HG03571 (cell line): ENCODE data around the gene ZNF142.

Experiments used
- ATAC-seq: cut with Tn5 transposase; IDR thresholded peaks from one replicate; pipeline ENCODE4 v1.9.1; 2021; ENCODE audit not compliant: unreplicated experiment

ZNF142 gene

DNA sequence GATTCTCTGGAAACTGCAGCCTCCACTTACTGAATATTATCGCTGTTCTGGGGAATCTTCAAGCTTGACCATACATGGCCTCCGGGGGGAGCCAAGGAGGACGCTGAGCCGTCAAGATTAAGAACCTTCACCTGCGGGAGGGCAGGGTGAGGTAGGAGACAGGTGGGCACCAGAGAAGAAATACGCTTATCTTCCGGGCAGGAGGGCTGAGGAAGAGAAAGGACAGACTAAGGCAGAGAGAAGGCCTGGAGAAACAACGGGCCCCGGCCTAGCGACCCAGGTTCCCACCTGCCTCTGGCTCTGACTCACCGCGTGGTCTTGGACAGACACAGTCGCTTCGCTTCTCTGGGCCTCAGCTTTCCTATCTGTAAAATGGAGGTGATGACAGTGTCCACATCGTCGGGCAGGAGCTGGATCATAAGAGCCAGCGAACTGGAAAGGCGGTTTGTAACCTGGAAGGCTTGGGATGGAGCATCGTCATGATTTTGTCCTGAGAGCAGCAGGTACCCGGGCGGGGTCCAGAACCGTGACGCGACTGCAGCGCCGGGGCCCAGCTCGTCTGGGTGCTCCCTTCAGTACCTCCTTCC is 659 bp downstream of the ZNF142 start:
- ATAC-seq = peak; percentile 31

DNA sequence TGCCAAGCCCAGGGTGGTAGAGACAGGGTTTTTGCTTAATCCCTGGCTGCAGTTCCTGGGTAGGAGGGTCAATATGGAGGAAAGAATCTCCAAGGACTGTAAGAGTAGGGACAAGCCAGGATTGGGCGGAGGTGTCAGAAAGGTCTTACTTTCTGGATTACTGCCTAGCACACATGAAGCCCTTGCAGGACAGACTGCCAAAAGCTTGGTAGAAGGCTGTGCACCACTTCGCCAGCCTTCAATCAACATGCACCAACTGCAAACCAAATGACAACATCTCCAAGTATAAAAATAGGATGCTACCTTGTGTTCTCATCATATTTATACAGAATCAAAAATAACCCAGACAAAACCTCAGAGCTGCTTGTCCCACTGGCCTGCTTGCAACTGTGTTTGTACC is 3.7 kb downstream of the ZNF142 start:
- no peak for ATAC-seq

DNA sequence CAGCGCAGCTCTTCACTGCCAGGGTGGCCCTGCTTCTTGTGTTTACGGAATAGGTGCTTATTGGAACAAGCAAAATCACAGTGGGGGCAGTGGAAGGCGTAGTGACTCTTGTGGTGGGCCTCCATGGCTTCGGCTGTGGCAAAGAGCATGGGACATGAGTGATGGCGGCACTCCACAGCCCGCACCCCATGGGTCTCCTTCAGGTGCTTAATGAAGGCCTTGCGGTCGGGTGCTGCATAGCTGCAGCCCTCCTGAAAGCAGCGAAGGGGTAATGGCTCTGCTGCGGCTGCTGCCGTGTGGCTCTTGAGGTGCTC is 10.7 kb downstream of the ZNF142 start:
- ATAC-seq = peak; percentile 18

DNA sequence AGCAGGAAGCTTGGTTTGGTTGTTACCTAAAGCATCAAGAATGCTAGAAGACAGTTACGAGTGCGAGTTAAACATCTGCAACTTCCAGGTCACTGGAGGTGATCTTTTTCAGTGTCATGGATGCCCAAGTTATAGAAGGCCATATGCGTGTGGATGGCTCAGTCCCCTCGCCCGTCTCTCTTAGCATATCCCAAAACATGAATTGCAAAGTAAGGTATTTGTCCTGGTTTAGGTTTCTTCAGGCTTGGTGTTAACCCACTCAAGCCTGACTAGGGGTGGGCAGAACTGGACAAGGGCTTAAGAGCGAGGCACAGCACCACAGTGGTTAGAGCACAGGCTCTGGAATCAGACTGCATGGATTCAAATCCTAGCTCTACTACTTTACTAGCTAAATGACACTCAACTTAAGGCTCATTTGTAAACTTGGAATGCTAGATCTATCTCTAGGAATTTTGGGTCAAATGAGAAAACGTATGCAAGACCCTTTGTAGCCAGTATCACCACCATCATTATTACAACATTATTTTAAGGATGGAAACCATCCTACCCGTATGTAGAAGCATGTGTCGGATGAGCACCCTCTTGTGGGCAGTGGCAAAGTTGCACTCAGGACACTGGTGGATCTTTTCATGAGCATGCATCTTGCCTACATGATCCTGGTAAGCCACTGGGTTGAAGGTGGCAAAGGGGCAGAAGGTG is 11.2 kb downstream of the ZNF142 start:
- ATAC-seq = peak; percentile 48

DNA sequence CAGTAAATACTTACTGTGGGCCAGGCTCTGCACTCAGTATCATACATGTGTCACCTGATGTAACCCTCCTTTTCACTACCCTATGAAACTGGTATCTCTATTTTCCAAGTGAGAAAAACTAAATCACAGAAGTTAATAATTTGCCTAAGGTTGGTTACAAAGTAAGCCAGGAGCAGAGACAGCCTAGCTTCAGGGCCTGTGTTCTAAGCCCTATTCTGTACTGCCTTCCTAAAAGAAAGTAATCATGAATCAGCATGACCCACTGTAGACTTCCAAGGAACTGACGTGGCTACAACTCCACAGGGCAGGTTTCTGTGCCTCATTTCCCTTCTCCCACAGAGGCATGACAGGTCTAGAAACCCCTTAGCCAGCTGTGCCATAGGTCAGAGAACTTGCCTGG is 14.3 kb downstream of the ZNF142 start:
- peak; percentile 74 for ATAC-seq

DNA sequence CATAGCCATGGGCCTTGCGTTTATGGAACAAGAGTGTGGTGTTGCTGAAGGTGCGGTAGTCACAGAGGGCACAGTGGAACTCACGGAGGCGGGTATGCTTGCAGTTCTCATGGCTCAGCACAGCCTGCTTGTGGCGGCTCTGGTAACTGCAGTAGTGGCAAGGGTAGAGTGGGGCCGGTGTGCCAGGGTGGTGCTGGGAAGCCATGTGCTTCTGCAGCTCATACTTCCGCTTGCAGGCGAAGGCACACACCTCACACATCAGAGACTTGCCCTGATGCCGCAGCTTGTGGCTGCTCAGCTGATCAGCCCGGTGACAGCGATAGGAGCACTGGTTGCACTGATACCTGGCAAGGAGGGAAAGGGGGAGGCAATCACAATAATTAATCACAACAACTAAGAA is 14.7 kb downstream of the ZNF142 start:
- ATAC-seq = no peak

DNA sequence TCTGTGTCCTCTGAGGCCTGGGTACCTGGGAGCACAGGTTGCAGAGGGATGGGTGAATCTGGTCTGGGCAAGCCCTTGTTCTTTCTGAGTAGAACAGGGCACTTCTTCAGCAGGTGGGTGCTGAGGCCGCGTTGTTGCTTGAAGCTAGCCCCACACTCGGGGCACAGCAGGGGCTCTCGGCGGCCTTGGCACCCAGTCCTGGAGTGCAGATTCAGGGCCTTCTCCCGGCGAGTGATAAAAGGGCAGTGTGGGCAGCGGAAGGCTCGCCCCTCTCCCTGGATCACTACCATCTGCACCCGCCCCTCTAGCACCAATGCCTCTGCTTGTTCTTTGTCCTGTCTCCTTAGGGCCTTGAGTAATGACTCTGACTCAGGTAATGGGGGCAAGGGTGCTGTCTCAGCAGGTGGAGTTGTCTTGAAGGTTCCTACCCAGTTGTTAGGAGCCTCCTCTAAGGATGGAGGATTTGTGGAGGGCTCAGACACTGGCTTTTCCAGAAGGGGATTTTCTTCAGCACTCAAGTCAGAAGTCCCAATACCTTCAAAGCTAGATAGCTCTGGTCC is 15.6 kb downstream of the ZNF142 start:
- ATAC-seq = no peak

DNA sequence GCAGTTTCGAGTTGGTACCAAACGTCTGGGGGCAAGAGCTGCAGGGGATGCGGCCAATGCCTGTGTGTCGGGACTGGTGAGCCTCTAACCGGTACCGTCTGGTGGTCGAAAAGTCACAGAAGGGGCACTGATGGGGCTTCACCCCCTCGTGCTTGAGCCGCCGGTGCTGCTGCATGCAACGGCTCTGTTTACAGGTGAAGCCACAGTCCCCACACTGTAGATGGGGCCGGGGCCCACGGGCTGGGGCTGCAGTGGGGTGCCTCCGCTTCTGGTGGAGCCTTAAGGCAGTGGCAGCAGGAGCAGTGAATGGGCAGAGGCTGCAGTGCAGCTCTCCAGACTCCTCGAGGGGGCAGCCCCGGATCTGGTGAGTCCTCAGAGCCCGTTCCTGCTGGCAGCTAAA is 16.6 kb downstream of the ZNF142 start:
- no peak for ATAC-seq

DNA sequence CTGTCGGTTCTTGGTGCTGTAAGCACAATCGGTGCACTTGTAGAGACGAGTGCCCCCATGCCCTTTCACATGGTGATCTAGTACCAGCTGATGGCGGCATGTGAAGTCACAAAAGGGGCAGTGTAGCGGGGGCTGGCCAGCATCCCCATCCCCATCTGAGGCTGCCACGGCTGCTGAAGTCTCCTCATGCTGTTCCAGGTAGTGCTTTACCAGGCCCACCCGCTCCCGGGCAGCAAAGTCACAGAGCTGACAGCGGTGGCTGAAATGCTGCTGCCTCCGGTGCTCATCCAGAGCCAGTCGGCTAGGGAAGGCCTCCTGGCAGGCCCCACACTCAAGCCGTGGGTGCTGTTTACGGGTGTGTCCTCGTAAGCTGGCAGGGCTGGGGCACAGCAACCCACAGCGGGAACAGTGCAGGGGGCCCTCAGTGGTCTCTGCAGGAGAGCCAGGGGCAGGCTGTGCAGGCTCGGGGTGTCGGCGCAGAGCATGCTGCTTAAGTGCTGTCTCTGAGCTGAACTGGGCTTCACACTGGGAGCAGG is 17.2 kb downstream of the ZNF142 start:
- no peak for ATAC-seq

DNA sequence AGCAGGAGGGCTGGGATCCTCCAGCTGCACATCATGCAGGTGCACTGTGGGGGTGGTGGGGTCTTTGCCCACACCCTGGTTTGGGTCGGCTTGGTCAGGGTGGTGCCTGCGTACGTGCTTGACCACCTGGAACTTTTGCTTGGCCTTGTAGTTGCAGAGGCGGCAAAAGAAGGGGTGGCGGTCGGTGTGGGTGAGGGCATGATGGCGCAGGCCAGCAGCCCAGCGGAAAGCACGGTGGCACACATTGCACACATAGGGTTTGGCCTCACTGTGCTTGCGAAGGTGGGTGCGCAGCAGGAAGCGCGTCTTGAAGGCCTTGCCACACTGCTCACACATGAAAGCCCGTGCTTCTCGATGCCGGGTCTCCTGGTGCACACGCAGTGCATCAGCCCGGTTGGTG is 21.1 kb downstream of the ZNF142 start:
- no peak for ATAC-seq

DNA sequence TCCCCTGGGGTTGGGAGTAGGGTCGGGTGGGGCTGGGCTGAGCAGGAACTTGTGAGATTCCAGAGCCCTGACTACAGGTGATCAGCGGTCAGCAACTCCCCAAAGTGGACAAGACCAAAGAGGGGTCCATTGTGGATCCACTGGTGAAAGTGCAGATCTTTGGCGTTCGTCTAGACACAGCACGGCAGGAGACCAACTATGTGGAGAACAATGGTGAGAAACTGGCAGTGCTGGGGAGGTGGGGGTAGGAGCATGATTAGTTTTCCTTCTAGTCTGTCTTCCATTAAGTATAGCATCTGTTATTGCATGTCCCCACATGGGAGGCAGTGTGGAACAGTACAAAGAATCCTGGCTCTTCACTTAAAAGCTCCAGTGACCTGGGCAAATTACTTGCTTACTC is 23.7 kb downstream of the ZNF142 start:
- ATAC-seq = no peak

DNA sequence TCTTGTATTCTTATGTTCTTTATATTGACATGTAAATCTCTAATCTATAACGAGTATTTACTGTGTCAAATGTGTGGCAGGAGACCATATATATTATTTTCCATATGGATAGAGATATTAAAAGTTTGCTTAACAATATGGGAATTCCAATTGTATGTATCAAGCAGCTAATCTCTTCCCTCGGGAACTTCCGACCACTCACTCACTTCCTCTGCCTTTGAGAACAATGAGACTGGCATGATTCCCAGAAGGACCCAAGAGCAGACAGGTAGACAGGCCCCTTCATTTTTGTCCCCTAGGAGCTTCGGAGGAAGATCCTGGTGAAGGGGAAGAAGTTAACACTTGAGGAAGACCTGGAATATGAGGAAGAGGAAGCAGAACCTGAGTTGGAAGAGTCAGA is 27.6 kb downstream of the ZNF142 start:
- no peak for ATAC-seq

DNA sequence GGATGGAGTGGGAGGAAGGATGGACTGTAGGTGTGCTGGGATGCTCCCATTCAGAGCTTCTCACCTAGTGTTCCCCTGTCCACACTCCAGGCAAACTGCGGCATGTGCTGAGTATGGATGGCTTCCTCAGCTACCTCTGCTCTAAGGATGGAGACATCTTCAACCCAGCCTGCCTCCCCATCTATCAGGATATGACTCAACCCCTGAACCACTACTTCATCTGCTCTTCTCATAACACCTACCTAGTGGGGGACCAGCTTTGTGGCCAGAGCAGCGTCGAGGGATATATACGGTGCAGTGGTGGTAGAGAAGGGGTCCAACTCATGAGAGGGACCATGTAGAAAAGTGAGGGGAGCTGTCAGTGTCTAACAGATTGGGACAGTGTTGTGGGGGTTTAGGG is 31.5 kb downstream of the ZNF142 start:
- ATAC-seq = no peak

DNA sequence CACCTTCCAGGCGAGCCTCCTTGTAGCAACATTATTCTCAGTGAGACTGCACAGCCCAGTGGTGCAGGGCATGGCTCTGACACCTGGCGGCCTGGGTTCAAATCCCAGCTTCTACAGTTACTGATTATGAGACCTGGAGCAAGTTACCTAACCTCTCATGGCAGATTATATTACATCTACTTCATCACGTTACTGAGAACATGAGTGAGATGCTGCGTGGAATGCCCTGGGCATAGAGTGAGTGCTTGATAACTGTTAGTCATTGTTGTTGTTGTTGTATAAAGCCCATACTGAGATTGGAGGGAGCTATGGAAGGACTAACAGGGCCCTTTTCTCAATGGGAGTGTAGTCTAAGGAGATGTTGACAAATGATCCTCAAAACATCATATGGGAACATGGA is 33.1 kb downstream of the ZNF142 start:
- no peak for ATAC-seq

DNA sequence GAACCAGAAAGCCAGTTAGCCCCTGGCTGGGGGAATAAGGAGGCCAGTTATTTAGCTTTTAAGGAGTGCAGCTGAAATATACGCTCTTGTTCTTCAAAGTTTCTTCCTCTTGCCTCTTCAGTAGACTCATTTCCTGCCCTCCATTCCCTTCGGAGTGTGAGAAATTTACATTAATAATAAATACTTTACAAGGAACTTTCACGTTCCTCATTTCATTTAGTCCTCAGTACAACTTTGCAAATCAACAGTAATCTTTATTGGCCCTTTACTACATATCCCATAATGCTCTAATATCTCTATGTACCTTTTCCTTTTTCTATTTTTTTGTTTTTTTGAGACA is 36.1 kb downstream of the ZNF142 start:
- ATAC-seq = no peak

DNA sequence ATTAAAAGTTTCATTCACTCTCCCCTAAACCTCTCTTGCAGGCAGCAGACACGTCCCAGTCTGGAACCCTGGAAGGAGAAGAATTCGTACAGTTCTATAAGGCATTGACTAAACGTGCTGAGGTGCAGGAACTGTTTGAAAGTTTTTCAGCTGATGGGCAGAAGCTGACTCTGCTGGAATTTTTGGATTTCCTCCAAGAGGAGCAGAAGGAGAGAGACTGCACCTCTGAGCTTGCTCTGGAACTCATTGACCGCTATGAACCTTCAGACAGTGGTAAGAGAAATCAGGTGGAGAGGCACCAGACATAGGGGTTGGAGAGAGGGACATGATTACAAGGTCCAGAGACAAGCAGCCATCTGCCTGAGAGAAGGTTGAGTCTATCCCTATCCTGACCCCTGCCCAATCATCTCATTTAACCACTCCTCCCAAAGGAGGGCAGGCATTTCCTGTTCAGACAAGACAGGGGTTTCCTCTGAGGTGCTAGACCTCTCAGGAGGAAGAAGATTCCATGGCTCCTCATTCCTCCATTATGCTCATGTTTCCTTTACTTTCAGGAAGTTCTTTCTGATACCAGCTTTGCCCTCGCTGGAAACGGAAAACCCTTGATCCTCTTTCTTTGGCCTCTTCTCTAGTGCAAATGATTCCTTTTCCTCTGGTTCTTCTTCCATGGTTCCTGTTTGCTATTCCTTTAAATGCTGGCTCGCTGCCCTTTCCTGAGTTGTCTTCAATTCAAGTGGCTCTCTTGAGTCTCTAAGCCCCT is 36.6 kb downstream of the ZNF142 start:
- ATAC-seq = no peak

DNA sequence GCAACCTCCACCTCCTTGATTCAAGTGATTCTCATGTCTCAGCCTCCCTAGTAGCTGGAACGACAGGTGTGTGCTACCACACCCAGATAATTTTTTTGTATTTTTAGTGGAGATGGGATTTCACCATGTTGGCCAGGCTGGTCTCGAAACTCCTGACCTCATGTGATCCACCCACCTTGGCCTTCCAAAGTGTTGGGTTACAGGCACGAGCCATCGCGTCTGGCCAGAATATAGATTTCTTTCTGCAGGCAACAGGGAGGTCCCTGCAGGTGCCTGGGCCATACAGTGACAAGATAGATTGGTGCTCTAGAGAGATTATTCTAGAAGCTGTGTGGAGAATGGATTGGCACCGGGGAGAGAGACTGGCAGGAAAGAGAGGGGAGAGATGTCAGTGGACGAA is 38.4 kb downstream of the ZNF142 start:
- no peak for ATAC-seq

DNA sequence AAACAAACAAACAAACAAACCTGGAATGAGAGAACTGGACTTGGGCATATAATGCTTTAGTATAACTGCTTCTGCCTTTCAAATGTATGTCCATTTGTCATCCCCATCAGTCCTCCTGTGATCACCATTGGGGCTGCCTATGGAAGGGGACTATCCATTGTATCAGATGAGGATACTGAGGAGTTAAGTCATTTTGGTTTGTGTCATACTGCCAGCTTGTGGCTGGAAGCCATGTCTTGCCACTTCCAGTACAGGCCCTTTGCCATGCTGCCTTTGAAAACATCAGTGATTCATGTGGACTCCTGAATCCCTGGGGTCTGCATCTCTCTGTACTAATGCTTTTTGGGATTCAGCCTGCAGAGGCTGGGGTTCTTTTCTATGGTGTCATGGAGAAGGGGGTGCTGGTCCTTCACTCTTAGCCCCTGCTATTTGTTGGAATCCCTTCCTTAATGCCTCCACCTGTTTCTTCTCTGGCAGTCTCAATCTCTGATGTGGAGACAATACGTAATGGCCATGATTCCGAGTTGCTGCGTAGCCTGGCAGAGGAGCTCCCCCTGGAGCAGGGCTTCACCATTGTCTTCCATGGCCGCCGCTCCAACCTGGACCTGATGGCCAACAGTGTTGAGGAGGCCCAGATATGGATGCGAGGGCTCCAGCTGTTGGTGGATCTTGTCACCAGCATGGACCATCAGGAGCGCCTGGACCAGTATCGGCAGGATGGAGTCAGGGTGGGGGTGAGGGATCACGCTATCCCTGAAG is 41.1 kb downstream of the ZNF142 start:
- no peak for ATAC-seq

DNA sequence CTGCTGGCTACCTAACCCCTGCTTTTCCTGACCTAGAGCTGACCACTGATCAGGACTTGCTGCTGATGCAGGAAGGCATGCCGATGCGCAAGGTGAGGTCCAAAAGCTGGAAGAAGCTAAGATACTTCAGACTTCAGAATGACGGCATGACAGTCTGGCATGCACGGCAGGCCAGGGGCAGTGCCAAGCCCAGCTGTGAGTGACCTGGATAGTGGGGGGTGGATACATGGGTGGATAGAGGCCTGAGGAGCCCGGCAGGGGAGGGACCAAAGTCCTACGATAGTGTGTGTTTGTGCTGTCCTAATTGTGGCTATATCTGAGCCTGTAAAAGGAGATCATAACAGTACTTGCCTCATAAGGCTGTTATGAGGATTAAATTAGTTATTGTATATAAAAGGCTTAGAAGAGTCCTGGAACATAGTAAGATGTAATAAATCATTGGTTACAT is 43.5 kb downstream of the ZNF142 start:
- ATAC-seq = no peak

DNA sequence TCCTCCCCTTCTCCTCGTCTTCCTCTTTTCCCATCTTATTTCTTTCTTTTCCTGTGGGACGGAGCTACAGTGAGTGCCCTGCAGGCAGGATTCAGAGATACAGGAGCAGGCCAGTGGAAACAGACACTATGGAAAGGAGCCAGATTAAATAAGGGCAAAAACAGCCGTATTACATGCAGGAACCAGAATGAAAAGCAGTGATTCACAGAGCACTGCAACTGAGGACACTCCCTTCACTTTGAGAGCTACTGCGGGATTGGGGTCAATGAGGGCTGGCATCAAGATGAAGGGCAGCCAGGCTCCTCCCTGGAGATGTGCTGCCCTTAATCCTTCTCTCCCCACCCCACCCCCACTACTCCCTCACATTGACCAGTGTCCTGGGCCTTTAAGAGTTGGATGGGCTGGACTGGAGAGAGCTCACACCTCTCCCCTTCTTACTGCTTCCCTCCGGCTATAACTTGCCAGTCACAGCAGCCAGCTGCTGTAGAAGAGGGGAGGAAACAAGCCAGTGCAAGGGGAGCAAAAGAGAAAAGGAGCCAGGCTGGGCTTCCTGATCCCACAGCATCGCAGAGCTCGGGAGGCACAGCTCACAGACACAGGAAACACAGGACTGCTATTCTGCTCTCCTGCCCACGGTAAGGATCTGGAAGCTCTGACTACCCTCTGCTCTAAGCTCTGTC is 51.8 kb downstream of the ZNF142 start, which contains the start of gene PLCD4:
Gene PLCD4, plus strand, starts transcription at position 464 of the 680 bp plus-strand sequence. CDS start 7,841 bp downstream, outside the sequence.
- no peak for ATAC-seq

DNA sequence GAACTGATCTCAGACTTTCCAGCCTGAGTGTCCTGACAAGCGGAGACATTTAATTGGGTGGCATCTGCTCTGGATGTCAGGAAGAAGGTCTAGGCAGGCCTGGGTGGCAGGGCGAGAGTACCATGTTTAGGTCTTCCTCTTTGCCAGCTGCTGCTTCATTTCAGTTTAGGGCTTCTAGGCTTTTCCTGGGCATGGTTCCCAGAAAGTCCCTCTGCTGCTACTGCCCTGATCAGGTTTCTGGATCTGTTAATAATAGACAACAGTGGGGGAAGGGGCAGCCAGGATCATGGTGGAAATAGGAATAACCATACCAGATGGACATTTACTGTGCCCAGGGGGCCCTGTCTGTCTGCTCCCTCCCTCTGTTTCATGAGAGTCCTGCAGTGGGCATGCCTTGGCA is 54.0 kb downstream of the ZNF142 start:
- ATAC-seq = no peak
